ENCODE data around the gene ZDHHC14. TPM values are rescaled to one million over a fixed set of nuclear protein-coding genes. Genes with fewer than 3 reads are reported as not detected.

Gene ZDHHC14
- polyA plus RNA-seq, 2 of the 4 experiments (the other 2 are of a cell fraction) = 2.2 to 2.8 TPM

DNA sequence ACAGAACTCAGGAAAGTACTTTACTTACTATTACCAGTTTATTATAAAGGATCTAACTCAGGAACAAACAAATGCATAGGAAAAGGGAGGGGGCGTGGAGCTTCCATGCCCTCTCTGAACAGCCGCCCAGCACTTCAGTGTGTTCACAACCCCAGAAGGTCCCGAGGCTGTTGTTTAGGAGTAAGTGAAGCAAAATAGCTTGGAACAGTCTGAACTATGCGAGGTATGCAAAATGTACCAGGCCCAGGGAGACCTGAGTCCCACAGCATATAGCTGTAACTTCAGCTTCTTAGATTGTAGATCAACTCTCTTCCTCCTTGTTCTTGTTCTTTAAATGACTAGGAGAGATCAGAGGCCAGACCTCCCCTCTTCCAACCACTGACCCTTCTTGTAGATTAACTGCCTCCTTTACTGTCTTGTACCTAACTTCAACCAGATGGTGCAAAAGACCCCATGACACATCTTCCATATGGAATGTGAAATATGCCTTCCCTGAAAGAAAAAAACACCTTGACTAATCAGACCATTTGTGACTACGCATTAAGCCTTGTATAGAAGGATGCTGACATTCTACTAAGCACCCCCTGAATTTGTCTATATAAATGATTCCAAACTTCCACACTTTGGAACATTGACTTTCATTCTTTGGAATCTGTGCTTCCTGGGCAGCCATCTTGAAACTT, 343.3 kb downstream of the ZDHHC14 start:
- CTCF ChIA-PET = interaction anchor here (1.0 kb wide), 1 partner anchor 32 kb away, joined by 3 read pairs; no protein-coding TSS in a partner anchor

DNA sequence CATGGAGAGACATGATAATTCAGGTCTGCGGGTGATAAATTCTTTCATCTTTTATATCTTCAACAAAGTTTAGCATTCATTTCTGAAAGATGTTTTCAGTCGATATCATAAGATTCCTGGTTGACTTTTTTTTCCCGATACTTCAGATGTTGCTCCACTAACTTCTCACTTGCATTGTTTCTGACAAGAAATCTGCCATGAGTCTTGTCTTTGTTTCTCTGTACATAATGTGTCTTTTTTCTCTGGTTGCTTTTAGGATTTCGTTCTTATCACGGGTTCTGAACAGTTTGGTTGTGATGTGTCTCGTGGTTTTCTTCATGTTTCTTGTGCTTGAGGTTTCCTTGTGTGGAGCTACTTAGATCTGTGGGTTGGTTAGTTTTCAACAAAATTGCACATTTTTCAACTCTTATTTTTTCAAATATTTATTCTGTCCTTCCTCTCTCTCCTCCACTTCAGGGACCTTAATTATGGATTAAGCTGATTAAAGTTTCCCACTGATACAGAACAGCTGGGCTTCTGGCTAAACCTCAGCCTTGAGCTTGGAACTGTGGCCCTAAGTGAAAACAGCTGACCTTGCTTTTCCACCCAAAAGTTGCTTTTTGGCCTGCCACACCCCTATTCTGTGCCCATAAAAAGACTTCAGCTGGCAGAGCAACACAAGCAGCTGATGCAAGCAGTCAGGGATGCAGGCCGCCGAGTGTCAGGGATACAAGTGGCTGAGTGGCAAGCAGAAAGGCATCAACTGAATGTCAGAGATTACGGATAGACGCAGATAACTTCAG, 344.2 kb downstream of the ZDHHC14 start:
- ATAC-seq (no peak), FAIRE-seq (no peak), DNase-seq (ENCODE audit: low read depth in 1 of 2, low spot score in 1 of 2) (no peak)
- H3K27ac ChIP-seq = no peak overlapping the region
- ChIA-PET CTCF (interaction anchor here (1.0 kb wide), 1 partner anchor 31 kb away, joined by 3 read pairs; no protein-coding TSS in a partner anchor), POLR2A (no interaction called here)
- no peaks in the 10 kb centered on the region for H3K4me1 ChIP-seq
- H3K9me3 ChIP-seq = no peaks in the 10 kb centered on the region
- WGBS (ENCODE audit: missing lambda C conversion rate) = 85% methylated on average over 10 of the region's 10 CpGs
- no peak overlapping the region for H3K4me2 ChIP-seq
- no peak for TF ChIP-seq HDAC2 (IDR thresholded peaks at IDR 0.05)
- TF ChIP-seq HEYL (CRISPR knock-in tag; IDR thresholded peaks at IDR 0.05) = no peak
- peak; percentile 52 for TF ChIP-seq MAFK (IDR thresholded peaks at IDR 0.05; ENCODE audit: partially characterized antibody)
- no peak for TF ChIP-seq RCOR1 (IDR thresholded peaks at IDR 0.05; ENCODE audit: low read depth, low read length)
- TF ChIP-seq, protein P1, sequence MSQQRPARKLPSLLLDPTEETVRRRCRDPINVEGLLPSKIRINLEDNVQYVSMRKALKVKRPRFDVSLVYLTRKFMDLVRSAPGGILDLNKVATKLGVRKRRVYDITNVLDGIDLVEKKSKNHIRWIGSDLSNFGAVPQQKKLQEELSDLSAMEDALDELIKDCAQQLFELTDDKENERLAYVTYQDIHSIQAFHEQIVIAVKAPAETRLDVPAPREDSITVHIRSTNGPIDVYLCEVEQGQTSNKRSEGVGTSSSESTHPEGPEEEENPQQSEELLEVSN (IDR thresholded peaks at IDR 0.05; ENCODE audit: borderline replicate concordance, low read depth) = no peak
- no peak overlapping the region for H3K4me3 ChIP-seq

More for the DNA sequence above, 343.3 kb downstream of the ZDHHC14 start:
- FAIRE-seq = no peak
- Histone ChIP-seq H3K4me2 (no peak overlapping the region), H3K27ac (no peak overlapping the region), H3K4me1 (no peaks in the 10 kb centered on the region), H3K9me3 (no peaks in the 10 kb centered on the region), H3K4me3 (no peak overlapping the region)
- WGBS (ENCODE audit: missing lambda C conversion rate) = 63% methylated on average over 5 of the region's 5 CpGs
- no peak for DNase-seq (ENCODE audit: low read depth in 1 of 2, low spot score in 1 of 2)
- no peak for ATAC-seq
- TF ChIP-seq, protein P2, sequence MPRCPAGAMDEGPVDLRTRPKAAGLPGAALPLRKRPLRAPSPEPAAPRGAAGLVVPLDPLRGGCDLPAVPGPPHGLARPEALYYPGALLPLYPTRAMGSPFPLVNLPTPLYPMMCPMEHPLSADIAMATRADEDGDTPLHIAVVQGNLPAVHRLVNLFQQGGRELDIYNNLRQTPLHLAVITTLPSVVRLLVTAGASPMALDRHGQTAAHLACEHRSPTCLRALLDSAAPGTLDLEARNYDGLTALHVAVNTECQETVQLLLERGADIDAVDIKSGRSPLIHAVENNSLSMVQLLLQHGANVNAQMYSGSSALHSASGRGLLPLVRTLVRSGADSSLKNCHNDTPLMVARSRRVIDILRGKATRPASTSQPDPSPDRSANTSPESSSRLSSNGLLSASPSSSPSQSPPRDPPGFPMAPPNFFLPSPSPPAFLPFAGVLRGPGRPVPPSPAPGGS (IDR thresholded peaks at IDR 0.05) = no peak
- TF ChIP-seq RARB (CRISPR knock-in tag; IDR thresholded peaks at IDR 0.05) (no peak), KDM1A (IDR thresholded peaks at IDR 0.05; ENCODE audit: low read depth) (no peak), JUNB (IDR thresholded peaks at IDR 0.05) (no peak), JUN (IDR thresholded peaks at IDR 0.05) (no peak), CBX8 (IDR thresholded peaks at IDR 0.05) (no peak)
- TF ChIP-seq, protein P3, sequence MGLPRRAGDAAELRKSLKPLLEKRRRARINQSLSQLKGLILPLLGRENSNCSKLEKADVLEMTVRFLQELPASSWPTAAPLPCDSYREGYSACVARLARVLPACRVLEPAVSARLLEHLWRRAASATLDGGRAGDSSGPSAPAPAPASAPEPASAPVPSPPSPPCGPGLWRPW (IDR thresholded peaks at IDR 0.05) = no peak
- POLR2A ChIA-PET = no interaction called here

DNA sequence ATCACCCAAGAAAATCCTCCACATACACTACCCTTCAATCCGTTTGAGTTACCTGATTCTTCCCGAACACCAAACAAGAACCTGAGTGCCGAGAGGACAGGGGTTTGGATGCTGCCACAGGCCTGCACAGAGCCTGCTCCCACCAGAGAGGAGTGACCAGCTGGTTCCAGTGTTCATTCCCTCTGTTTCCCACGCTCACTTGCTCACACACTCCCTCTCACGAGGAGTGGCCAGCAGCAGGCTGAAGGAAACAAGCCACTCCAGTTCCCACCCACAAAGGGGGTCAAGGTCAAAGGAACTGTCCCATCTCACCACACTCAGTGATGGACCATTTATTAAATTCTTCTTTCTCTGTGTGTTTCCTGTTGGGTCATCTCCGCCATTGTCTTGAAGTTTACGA, 344.8 kb downstream of the ZDHHC14 start:
- Histone ChIP-seq H3K9me3 (no peaks in the 10 kb centered on the region), H3K4me2 (no peak overlapping the region), H3K4me1 (no peaks in the 10 kb centered on the region), H3K27ac (no peak overlapping the region), H3K4me3 (no peak overlapping the region)
- ChIA-PET CTCF (no interaction called here), POLR2A (no interaction called here)
- no peak for ATAC-seq
- FAIRE-seq = no peak
- TF ChIP-seq EHF (CRISPR knock-in tag; IDR thresholded peaks at IDR 0.05) = no peak
- TF ChIP-seq FOXS1 (CRISPR knock-in tag; IDR thresholded peaks at IDR 0.05) = no peak
- WGBS (ENCODE audit: missing lambda C conversion rate) = 72% methylated on average over 7 of the region's 7 CpGs
- DNase-seq (ENCODE audit: low read depth in 1 of 2, low spot score in 1 of 2) = no peak

DNA sequence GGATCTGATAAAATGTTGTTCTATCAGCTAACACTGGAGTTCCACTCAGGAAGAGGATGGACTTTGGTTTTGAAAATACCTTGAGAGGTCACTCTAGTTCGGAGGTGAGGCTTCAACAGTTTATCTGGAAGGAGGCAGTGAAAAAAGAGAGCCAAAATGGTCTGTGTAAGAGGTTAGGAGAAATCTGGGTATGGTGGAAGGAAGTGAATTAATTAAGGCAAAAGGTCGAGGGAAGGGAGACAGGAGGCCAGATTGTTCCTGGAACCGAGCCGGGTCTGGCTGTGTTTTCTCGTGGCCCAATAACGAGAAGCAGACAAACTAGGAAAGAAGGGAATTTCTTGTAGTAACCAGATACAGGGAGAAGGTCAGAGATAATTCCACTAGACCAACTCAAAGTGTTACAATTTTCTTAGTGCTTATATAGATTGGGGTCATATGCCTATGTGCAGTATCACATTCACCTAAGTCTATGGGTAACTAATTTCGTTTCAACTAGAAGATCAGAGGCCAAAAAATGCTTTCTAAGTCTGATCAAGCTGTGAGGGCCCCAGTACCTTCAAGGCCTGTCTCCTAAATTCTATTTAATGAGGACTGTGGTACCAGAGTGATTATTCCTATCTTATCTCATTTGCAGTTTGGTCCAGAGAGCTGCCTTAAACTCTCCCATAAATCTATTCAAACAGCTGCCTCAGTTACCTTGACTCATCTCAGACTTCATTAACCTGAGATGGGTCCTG, 346.1 kb downstream of the ZDHHC14 start:
- DNase-seq (ENCODE audit: low read depth in 1 of 2, low spot score in 1 of 2) (no peak), ATAC-seq (no peak), FAIRE-seq (no peak)
- no peak overlapping the region for H3K27ac ChIP-seq
- POLR2A ChIA-PET = no interaction called here
- H3K4me2 ChIP-seq = no peak overlapping the region
- TF ChIP-seq, protein P4, sequence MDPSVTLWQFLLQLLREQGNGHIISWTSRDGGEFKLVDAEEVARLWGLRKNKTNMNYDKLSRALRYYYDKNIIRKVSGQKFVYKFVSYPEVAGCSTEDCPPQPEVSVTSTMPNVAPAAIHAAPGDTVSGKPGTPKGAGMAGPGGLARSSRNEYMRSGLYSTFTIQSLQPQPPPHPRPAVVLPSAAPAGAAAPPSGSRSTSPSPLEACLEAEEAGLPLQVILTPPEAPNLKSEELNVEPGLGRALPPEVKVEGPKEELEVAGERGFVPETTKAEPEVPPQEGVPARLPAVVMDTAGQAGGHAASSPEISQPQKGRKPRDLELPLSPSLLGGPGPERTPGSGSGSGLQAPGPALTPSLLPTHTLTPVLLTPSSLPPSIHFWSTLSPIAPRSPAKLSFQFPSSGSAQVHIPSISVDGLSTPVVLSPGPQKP (IDR thresholded peaks at IDR 0.05; ENCODE audit: low read depth, low read length) = no peak
- no peaks in the 10 kb centered on the region for H3K4me1 ChIP-seq
- no peaks in the 10 kb centered on the region for H3K9me3 ChIP-seq
- 68% methylated on average over 7 of the region's 7 CpGs for WGBS (ENCODE audit: missing lambda C conversion rate)
- CTCF ChIA-PET = no interaction called here
- H3K4me3 ChIP-seq = no peak overlapping the region

Small RNA genes lying within 50 kb of the gene (small RNA-seq; reads per million reads assigned to genes)
- 0 to 1.6 (median 0.71) reads per million in 6 experiments for gene MIR3692

Other genes starting within 250 kb of the ZDHHC14 start
- 5.1 and 7.4 TPM in 2 replicates for gene TMEM242, start 57.7 kb upstream of the ZDHHC14 start, polyA plus RNA-seq (2011; rRNA removed)
- gene TMEM242, start 57.7 kb upstream of the ZDHHC14 start, polyA plus RNA-seq (2017; fragmentation: RNase III; extraction: RNeasy Plus Mini Kit Qiagen cat#74134 plus additional on column Dnase treatment) = 5.3 to 6.3 TPM (median 5.8 TPM) in 3 replicates

All from A549 (cell line).